Testis (tissue), 3 donors: ENCODE measurements around the gene C1orf21. TPM values are rescaled to one million over a fixed set of nuclear protein-coding genes. Genes with fewer than 3 reads are reported as not detected.
A peak's percentile ranks its signal among the peaks of the same experiment; 100 is the strongest.

Experiments used
- DNase-seq: peaks from one replicate; pipeline ENCODE4 v3.0.0-alpha.2; 2019
- H3K27ac ChIP-seq, 2 donors: fragments of 200-600 bp; sonication (generic); one replicate each; pipeline ENCODE4 v1.5.1; 2019
- H3K27me3 ChIP-seq: fragments of 200-600 bp; sonication (generic); one replicate; pipeline ENCODE4 v1.5.1; 2019
- H3K36me3 ChIP-seq: fragments of 200-600 bp; sonication (generic); one replicate; pipeline ENCODE4 v1.5.1; 2017; ENCODE audit warnings: low read depth; ENCODE audit errors: missing control alignments
- H3K4me1 ChIP-seq: fragments of 200-600 bp; sonication (generic); one replicate; pipeline ENCODE4 v1.5.1; 2019
- H3K4me3 ChIP-seq, 2 donors: fragments of 200-600 bp; sonication (generic); one replicate each; pipeline ENCODE4 v1.5.1; 2017 to 2019
- H3K9me3 ChIP-seq: fragments of 200-600 bp; sonication (generic); one replicate; pipeline ENCODE4 v1.5.1; 2017
- CTCF ChIP-seq, 3 experiments: fragments of 450-650 bp in 2 of 3; fragments of 200-600 bp in 1 of 3; sonication (generic) in 1 of 3; IDR thresholded peaks; one replicate each; pipeline ENCODE4 v1.5.1; 2016 to 2019; ENCODE audit warnings: antibody characterized with exemption in 3 of 3, mild to moderate bottlenecking in 2 of 3, moderate library complexity in 1 of 3
- POLR2A ChIP-seq: fragments of 450-650 bp; IDR thresholded peaks from one replicate; pipeline ENCODE4 v1.6.1; 2017; ENCODE audit warnings: antibody characterized with exemption, mild to moderate bottlenecking, moderate library complexity
- WGBS, 2 donors: methylation state at CpG; one replicate each; pipeline ENCODE4 v1.1.5; 2018; 5-methylcytosine and 5-hydroxymethylcytosine counted together
- intact Hi-C: fragments of 100-400 bp; cut with DNase I; formaldehyde crosslinking; loops from one replicate; pipeline ENCODE4 v1.15.1; 2023; ENCODE audit warnings: low total_unique reads
- polyA plus RNA-seq: library from polyadenylated mRNA; stranded (reverse); fragments of 350-450 nt; fragmentation: Illumina TruSeq; extraction: RNeasy Lipid Tissue Mini Kit (QIAGEN cat#74804); gene quantifications from one replicate; pipeline ENCODE4 v1.2.3, GENCODE V29; 2014; ENCODE audit warnings: low read depth, low replicate concordance; ENCODE audit not compliant: insufficient read depth
- total RNA-seq, 2 donors: library from RNA; depleted of rRNA; stranded (reverse); fragments of >200 nt; gene quantifications; one replicate each; pipeline ENCODE4 v1.2.3, GENCODE V29; 2016

Gene C1orf21
- total and polyA plus RNA-seq, 3 donors from 2014 or later: 13.9 to 17.2 (median 16.0) TPM

- Histone ChIP-seq H3K27ac (no peak overlapping the region), H3K9me3 (no peaks in the 10 kb centered on the region), H3K4me3 (no peak overlapping the region), H3K27me3 (no peaks in the 10 kb centered on the region), H3K36me3 (no peaks in the 10 kb centered on the region), H3K4me1 (peaks cover 10% of the 10 kb centered on the region)
- TF ChIP-seq CTCF (IDR thresholded peaks at IDR 0.05) (no peak), POLR2A (no peak)
- intact Hi-C loops: no loop called here
- WGBS, 2 donors: 95 to 97% methylated on average over 3 of the region's 3 CpGs
- DNase-seq: no peak
Measured at GRCh38 chr1:184588701-184589100, 201.9 kb downstream of the C1orf21 start.

GRCh38 chr1:184590163-184590750, 203.4 kb downstream of the C1orf21 start:
- no peak overlapping the region for H3K27ac ChIP-seq
- 57 to 66% methylated on average over 5 of the region's 5 CpGs for WGBS, 2 donors
- no peak for DNase-seq
- no peaks in the 10 kb centered on the region for H3K27me3 ChIP-seq
- H3K9me3 ChIP-seq: no peaks in the 10 kb centered on the region
- TF ChIP-seq POLR2A (no peak), CTCF (IDR thresholded peaks at IDR 0.05) (no peak)
- H3K36me3 ChIP-seq: no peaks in the 10 kb centered on the region
- H3K4me1 ChIP-seq: peaks cover 15% of the 10 kb centered on the region
- intact Hi-C loops: no loop called here
- no peak overlapping the region for H3K4me3 ChIP-seq

- Histone ChIP-seq H3K27ac (peak overlapping the region; percentile 15 to 38), H3K27me3 (no peaks in the 10 kb centered on the region), H3K9me3 (no peaks in the 10 kb centered on the region), H3K4me3 (no peak overlapping the region), H3K4me1 (peaks cover 15% of the 10 kb centered on the region), H3K36me3 (no peaks in the 10 kb centered on the region)
- WGBS, 2 donors: 85 to 87% methylated on average over 4 of the region's 4 CpGs
- TF ChIP-seq POLR2A (no peak), CTCF (IDR thresholded peaks at IDR 0.05) (no peak)
- intact Hi-C loops: no loop called here
- no peak for DNase-seq
Measured at GRCh38 chr1:184593597-184593996, 206.8 kb downstream of the C1orf21 start.

GRCh38 chr1:184595596-184595995, 208.8 kb downstream of the C1orf21 start:
- TF ChIP-seq CTCF (IDR thresholded peaks at IDR 0.05) (no peak), POLR2A (no peak)
- Histone ChIP-seq H3K9me3 (no peaks in the 10 kb centered on the region), H3K4me1 (peaks cover 15% of the 10 kb centered on the region), H3K27me3 (no peaks in the 10 kb centered on the region), H3K36me3 (no peaks in the 10 kb centered on the region), H3K4me3 (no peak overlapping the region), H3K27ac (peak overlapping the region in 1 of 2 donors; percentile 42)
- intact Hi-C loops: no loop called here
- no peak for DNase-seq
- 82 to 90% methylated on average over 7 of the region's 7 CpGs for WGBS, 2 donors
